ENCODE results near the gene PCARE.
A peak's percentile ranks its signal among the peaks of the same experiment; 100 is the strongest.

PCARE gene

GRCh38 chr2:29061176-29061575 lies 13.1 kb downstream of the PCARE start:
- no peak overlapping the region for H3K4me2 ChIP-seq (ENCODE audit: low read length)
- no peak overlapping the region for H2AK5ac ChIP-seq (ENCODE audit: low read length)
- H3K4me3 ChIP-seq (ENCODE audit: low read length) = no peak overlapping the region
- H3K36me3 ChIP-seq (ENCODE audit: control insufficient read depth, insufficient read depth, low read length) = no peaks in the 10 kb centered on the region
- no peaks in the 10 kb centered on the region for H3K79me2 ChIP-seq (ENCODE audit: control insufficient read depth, insufficient read depth, low read length)
- H3K79me1 ChIP-seq (ENCODE audit: low read length) = no peaks in the 10 kb centered on the region
- WGBS (ENCODE audit: extremely low coverage, insufficient coverage, low lambda C conversion rate) = no CpG with 5 or more reads among the region's 6 CpGs
- no peak overlapping the region for H3K9ac ChIP-seq (ENCODE audit: low read length)
- H3K4me1 ChIP-seq (ENCODE audit: control insufficient read depth, low read depth, low read length) = no peaks in the 10 kb centered on the region
- H3K18ac ChIP-seq (ENCODE audit: low read length) = no peak overlapping the region
- no peaks in the 10 kb centered on the region for H3K27me3 ChIP-seq (ENCODE audit: insufficient read depth, low read length, poor library complexity)
- no peak overlapping the region for H2BK120ac ChIP-seq (ENCODE audit: low read depth, low read length)
- no peak overlapping the region for H2BK15ac ChIP-seq (replicated peaks; ENCODE audit: low read depth)
- H3K23ac ChIP-seq (ENCODE audit: low read length) = no peak overlapping the region
- H3K56ac ChIP-seq (ENCODE audit: low read length) = no peak overlapping the region
- no peak overlapping the region for H4K5ac ChIP-seq (ENCODE audit: low read length)
- no peak for DNase-seq
- H3K27ac ChIP-seq (ENCODE audit: low read depth, low read length) = no peak overlapping the region
- no peak overlapping the region for H2BK5ac ChIP-seq (ENCODE audit: low read length)
- no peak overlapping the region for H3K4ac ChIP-seq (ENCODE audit: low read depth, low read length)
- H4K8ac ChIP-seq (ENCODE audit: low read depth, low read length) = no peak overlapping the region

- Histone ChIP-seq H3K4me2 (ENCODE audit: low read length) (no peak overlapping the region), H4K8ac (ENCODE audit: low read depth, low read length) (no peak overlapping the region), H3K79me1 (ENCODE audit: low read length) (no peaks in the 10 kb centered on the region), H3K4ac (ENCODE audit: low read depth, low read length) (no peak overlapping the region), H3K27ac (ENCODE audit: low read depth, low read length) (no peak overlapping the region), H3K18ac (ENCODE audit: low read length) (no peak overlapping the region), H3K27me3 (ENCODE audit: insufficient read depth, low read length, poor library complexity) (no peaks in the 10 kb centered on the region), H2BK5ac (ENCODE audit: low read length) (no peak overlapping the region), H3K36me3 (ENCODE audit: control insufficient read depth, insufficient read depth, low read length) (no peaks in the 10 kb centered on the region), H3K56ac (ENCODE audit: low read length) (no peak overlapping the region), H3K9ac (ENCODE audit: low read length) (no peak overlapping the region), H3K4me1 (ENCODE audit: control insufficient read depth, low read depth, low read length) (no peaks in the 10 kb centered on the region), H2AK5ac (ENCODE audit: low read length) (no peak overlapping the region), H3K23ac (ENCODE audit: low read length) (no peak overlapping the region), H2BK15ac (replicated peaks; ENCODE audit: low read depth) (no peak overlapping the region), H4K5ac (ENCODE audit: low read length) (no peak overlapping the region), H3K79me2 (ENCODE audit: control insufficient read depth, insufficient read depth, low read length) (no peaks in the 10 kb centered on the region), H3K4me3 (ENCODE audit: low read length) (no peak overlapping the region), H2BK120ac (ENCODE audit: low read depth, low read length) (no peak overlapping the region)
- no peak for DNase-seq
- WGBS (ENCODE audit: extremely low coverage, insufficient coverage, low lambda C conversion rate) = no CpG with 5 or more reads among the region's 9 CpGs
Observed at GRCh38 chr2:29060441-29060840, 13.9 kb downstream of the PCARE start.

- Histone ChIP-seq H3K23ac (ENCODE audit: low read length) (no peak overlapping the region), H3K9ac (ENCODE audit: low read length) (no peak overlapping the region), H3K36me3 (ENCODE audit: control insufficient read depth, insufficient read depth, low read length) (no peaks in the 10 kb centered on the region), H2AK5ac (ENCODE audit: low read length) (no peak overlapping the region), H3K4me3 (ENCODE audit: low read length) (no peak overlapping the region), H3K4ac (ENCODE audit: low read depth, low read length) (no peak overlapping the region), H3K18ac (ENCODE audit: low read length) (no peak overlapping the region), H3K4me1 (ENCODE audit: control insufficient read depth, low read depth, low read length) (no peaks in the 10 kb centered on the region), H3K27me3 (ENCODE audit: insufficient read depth, low read length, poor library complexity) (no peaks in the 10 kb centered on the region), H3K79me2 (ENCODE audit: control insufficient read depth, insufficient read depth, low read length) (no peaks in the 10 kb centered on the region), H2BK120ac (ENCODE audit: low read depth, low read length) (no peak overlapping the region), H2BK15ac (replicated peaks; ENCODE audit: low read depth) (no peak overlapping the region), H3K27ac (ENCODE audit: low read depth, low read length) (no peak overlapping the region), H4K5ac (ENCODE audit: low read length) (no peak overlapping the region), H2BK5ac (ENCODE audit: low read length) (no peak overlapping the region), H3K79me1 (ENCODE audit: low read length) (no peaks in the 10 kb centered on the region), H4K8ac (ENCODE audit: low read depth, low read length) (no peak overlapping the region), H3K4me2 (ENCODE audit: low read length) (no peak overlapping the region), H3K56ac (ENCODE audit: low read length) (no peak overlapping the region)
- no peak for DNase-seq
- WGBS (ENCODE audit: extremely low coverage, insufficient coverage, low lambda C conversion rate) = no CpG with 5 or more reads among the region's 1 CpG
Observed at GRCh38 chr2:29059624-29060023, 14.7 kb downstream of the PCARE start.

GRCh38 chr2:29057006-29057405 lies 17.3 kb downstream of the PCARE start:
- no peaks in the 10 kb centered on the region for H3K36me3 ChIP-seq (ENCODE audit: control insufficient read depth, insufficient read depth, low read length)
- no peak overlapping the region for H3K4ac ChIP-seq (ENCODE audit: low read depth, low read length)
- H2BK15ac ChIP-seq (replicated peaks; ENCODE audit: low read depth) = no peak overlapping the region
- H3K9ac ChIP-seq (ENCODE audit: low read length) = no peak overlapping the region
- no peak overlapping the region for H4K8ac ChIP-seq (ENCODE audit: low read depth, low read length)
- H3K23ac ChIP-seq (ENCODE audit: low read length) = no peak overlapping the region
- no peaks in the 10 kb centered on the region for H3K27me3 ChIP-seq (ENCODE audit: insufficient read depth, low read length, poor library complexity)
- no peak overlapping the region for H3K18ac ChIP-seq (ENCODE audit: low read length)
- DNase-seq = no peak
- H2AK5ac ChIP-seq (ENCODE audit: low read length) = no peak overlapping the region
- no peak overlapping the region for H2BK120ac ChIP-seq (ENCODE audit: low read depth, low read length)
- no peak overlapping the region for H3K4me3 ChIP-seq (ENCODE audit: low read length)
- H3K56ac ChIP-seq (ENCODE audit: low read length) = no peak overlapping the region
- H3K27ac ChIP-seq (ENCODE audit: low read depth, low read length) = no peak overlapping the region
- no peak overlapping the region for H2BK5ac ChIP-seq (ENCODE audit: low read length)
- peaks cover 17% of the 10 kb centered on the region for H3K4me1 ChIP-seq (ENCODE audit: control insufficient read depth, low read depth, low read length)
- no peaks in the 10 kb centered on the region for H3K79me2 ChIP-seq (ENCODE audit: control insufficient read depth, insufficient read depth, low read length)
- H3K4me2 ChIP-seq (ENCODE audit: low read length) = no peak overlapping the region
- no peaks in the 10 kb centered on the region for H3K79me1 ChIP-seq (ENCODE audit: low read length)
- no peak overlapping the region for H4K5ac ChIP-seq (ENCODE audit: low read length)
- no CpG with 5 or more reads among the region's 4 CpGs for WGBS (ENCODE audit: extremely low coverage, insufficient coverage, low lambda C conversion rate)

- Histone ChIP-seq H3K4me2 (ENCODE audit: low read length) (no peak overlapping the region), H3K79me2 (ENCODE audit: control insufficient read depth, insufficient read depth, low read length) (no peaks in the 10 kb centered on the region), H3K27ac (ENCODE audit: low read depth, low read length) (peak overlapping the region; percentile 18), H2BK5ac (ENCODE audit: low read length) (no peak overlapping the region), H3K4me3 (ENCODE audit: low read length) (no peak overlapping the region), H2AK5ac (ENCODE audit: low read length) (no peak overlapping the region), H3K56ac (ENCODE audit: low read length) (no peak overlapping the region), H2BK15ac (replicated peaks; ENCODE audit: low read depth) (no peak overlapping the region), H3K23ac (ENCODE audit: low read length) (no peak overlapping the region), H3K4ac (ENCODE audit: low read depth, low read length) (no peak overlapping the region), H4K5ac (ENCODE audit: low read length) (no peak overlapping the region), H3K36me3 (ENCODE audit: control insufficient read depth, insufficient read depth, low read length) (no peaks in the 10 kb centered on the region), H2BK120ac (ENCODE audit: low read depth, low read length) (peak overlapping the region; percentile 56), H3K79me1 (ENCODE audit: low read length) (no peaks in the 10 kb centered on the region), H3K4me1 (ENCODE audit: control insufficient read depth, low read depth, low read length) (peaks cover 17% of the 10 kb centered on the region), H3K27me3 (ENCODE audit: insufficient read depth, low read length, poor library complexity) (no peaks in the 10 kb centered on the region), H3K18ac (ENCODE audit: low read length) (no peak overlapping the region), H3K9ac (ENCODE audit: low read length) (no peak overlapping the region), H4K8ac (ENCODE audit: low read depth, low read length) (no peak overlapping the region)
- WGBS (ENCODE audit: extremely low coverage, insufficient coverage, low lambda C conversion rate) = no CpG with 5 or more reads among the region's 5 CpGs
- no peak for DNase-seq
Observed at GRCh38 chr2:29056452-29056851, 17.9 kb downstream of the PCARE start.

- Histone ChIP-seq H3K4me1 (ENCODE audit: control insufficient read depth, low read depth, low read length) (peaks cover 17% of the 10 kb centered on the region), H3K27me3 (ENCODE audit: insufficient read depth, low read length, poor library complexity) (no peaks in the 10 kb centered on the region), H3K27ac (ENCODE audit: low read depth, low read length) (no peak overlapping the region), H2BK5ac (ENCODE audit: low read length) (no peak overlapping the region), H3K9ac (ENCODE audit: low read length) (no peak overlapping the region), H3K79me1 (ENCODE audit: low read length) (no peaks in the 10 kb centered on the region), H4K8ac (ENCODE audit: low read depth, low read length) (no peak overlapping the region), H3K79me2 (ENCODE audit: control insufficient read depth, insufficient read depth, low read length) (no peaks in the 10 kb centered on the region), H3K18ac (ENCODE audit: low read length) (no peak overlapping the region), H3K56ac (ENCODE audit: low read length) (no peak overlapping the region), H3K4me3 (ENCODE audit: low read length) (no peak overlapping the region), H3K36me3 (ENCODE audit: control insufficient read depth, insufficient read depth, low read length) (no peaks in the 10 kb centered on the region), H3K4me2 (ENCODE audit: low read length) (no peak overlapping the region), H3K4ac (ENCODE audit: low read depth, low read length) (no peak overlapping the region), H2AK5ac (ENCODE audit: low read length) (no peak overlapping the region), H3K23ac (ENCODE audit: low read length) (no peak overlapping the region), H2BK15ac (replicated peaks; ENCODE audit: low read depth) (no peak overlapping the region), H2BK120ac (ENCODE audit: low read depth, low read length) (no peak overlapping the region), H4K5ac (ENCODE audit: low read length) (no peak overlapping the region)
- DNase-seq = peak; percentile 87
- WGBS (ENCODE audit: extremely low coverage, insufficient coverage, low lambda C conversion rate) = no CpG with 5 or more reads among the region's 1 CpG
Observed at GRCh38 chr2:29055601-29056000, 18.7 kb downstream of the PCARE start.

Data from mesendoderm (in vitro differentiated cells).